NB4 (cell line): ENCODE measurements around the gene KIF1A.

Experiments used
- CTCF ChIP-seq: IDR thresholded peaks from one replicate; pipeline ENCODE4 v1.5.1; 2012; ENCODE audit warnings: low read depth, low read length
- MYC ChIP-seq: IDR thresholded peaks from 2 replicates; pipeline ENCODE4 v1.6.1; 2011; ENCODE audit warnings: low read depth, low read length
- POLR2A ChIP-seq: IDR thresholded peaks from 2 replicates; pipeline ENCODE4 v1.6.1; 2011; ENCODE audit warnings: mild to moderate bottlenecking; ENCODE audit not compliant: insufficient read length; ENCODE audit errors: extremely low read depth

GRCh38 chr2:240705204-240705791 is 114.7 kb downstream of the KIF1A start:
- TF ChIP-seq CTCF, result no peak
- TF ChIP-seq MYC, result no peak
- no peak for TF ChIP-seq POLR2A
